Tibial nerve (tissue), 4 donors: ENCODE data around the gene ITIH6. TPM values are rescaled to one million over a fixed set of nuclear protein-coding genes. Genes with fewer than 3 reads are reported as not detected.

ENCODE experiments used
- DNase-seq, 2 donors: peaks; one replicate each; pipeline ENCODE4 v3.0.0-alpha.2; 2019; ENCODE audit warnings: low spot score in 2 of 2
- H3K27ac ChIP-seq, 4 donors: fragments of 200-600 bp; sonication (generic) in 3 of 4; one replicate each; pipeline ENCODE4 v1.5.1; 2017 to 2019; ENCODE audit warnings: mild to moderate bottlenecking in 1 of 4
- H3K27me3 ChIP-seq, 2 donors: fragments of 200-600 bp; sonication (generic) in 1 of 2; one replicate each; pipeline versions ENCODE4 v1.5.1 to v1.6.0; 2017 to 2019
- H3K36me3 ChIP-seq, 3 donors: fragments of 200-600 bp; sonication (generic); one replicate each; pipeline ENCODE4 v1.5.1; 2018 to 2019
- H3K4me1 ChIP-seq, 4 donors: fragments of 200-600 bp; sonication (generic) in 3 of 4; one replicate each; pipeline ENCODE4 v1.5.1; 2017 to 2019
- H3K4me3 ChIP-seq, 4 donors: fragments of 200-600 bp; sonication (generic) in 3 of 4; one replicate each; pipeline ENCODE4 v1.5.1; 2017 to 2019; ENCODE audit warnings: mild to moderate bottlenecking in 1 of 4, moderate library complexity in 1 of 4
- H3K9me3 ChIP-seq, 4 donors: fragments of 200-600 bp; sonication (generic) in 3 of 4; one replicate each; pipeline ENCODE4 v1.5.1; 2017 to 2019
- CTCF ChIP-seq, 5 experiments: fragments of 200-600 bp in 3 of 5; fragments of 450-650 bp in 2 of 5; sonication (generic) in 3 of 5; IDR thresholded peaks; one replicate each; pipeline ENCODE4 v1.5.1; 2016 to 2019; ENCODE audit warnings: antibody characterized with exemption in 5 of 5, mild to moderate bottlenecking in 3 of 5, moderate library complexity in 2 of 5
- EP300 ChIP-seq, 2 donors: sonication (generic); formaldehyde crosslinking; IDR thresholded peaks; one replicate each; pipeline ENCODE4 v1.6.1; 2017; ENCODE audit warnings: antibody characterized with exemption in 2 of 2, mild to moderate bottlenecking in 1 of 2
- POLR2A ChIP-seq, 2 donors: fragments of 450-650 bp; IDR thresholded peaks; one replicate each; pipeline ENCODE4 v1.6.1; 2017; ENCODE audit warnings: antibody characterized with exemption in 2 of 2, mild to moderate bottlenecking in 2 of 2, moderate library complexity in 2 of 2
- WGBS, 2 donors: methylation state at CpG; one replicate each; pipeline ENCODE4 v1.1.5; 2018; 5-methylcytosine and 5-hydroxymethylcytosine counted together
- total RNA-seq, 4 donors: library from RNA; depleted of rRNA; stranded (reverse); fragments of >200 nt; gene quantifications; one replicate each; pipeline ENCODE4 v1.1.0, GENCODE V29; 2016

The ITIH6 gene
- total RNA-seq, 4 donors from 2014 or later: not detected

GRCh38 chrX:54826598-54826997 lies 28.5 kb upstream of the ITIH6 start:
- Histone ChIP-seq H3K9me3 (no peaks in the 10 kb centered on the region), H3K27ac (no peak overlapping the region), H3K36me3 (no peaks in the 10 kb centered on the region), H3K4me1 (no peaks in the 10 kb centered on the region), H3K27me3 (no peaks in the 10 kb centered on the region), H3K4me3 (no peak overlapping the region)
- TF ChIP-seq EP300 (IDR thresholded peaks at IDR 0.05) (no peak), POLR2A (IDR thresholded peaks at IDR 0.05) (no peak), CTCF (IDR thresholded peaks at IDR 0.05) (no peak)
- 60 to 64% methylated on average over 4 of the region's 4 CpGs for WGBS, 2 donors
- DNase-seq: no peak

- Histone ChIP-seq H3K9me3 (no peaks in the 10 kb centered on the region), H3K4me3 (no peak overlapping the region), H3K36me3 (no peaks in the 10 kb centered on the region), H3K27me3 (no peaks in the 10 kb centered on the region), H3K27ac (no peak overlapping the region), H3K4me1 (no peaks in the 10 kb centered on the region)
- 61 to 70% methylated on average over 8 of the region's 8 CpGs for WGBS, 2 donors
- TF ChIP-seq CTCF (IDR thresholded peaks at IDR 0.05) (no peak), POLR2A (IDR thresholded peaks at IDR 0.05) (no peak), EP300 (IDR thresholded peaks at IDR 0.05) (no peak)
- no peak for DNase-seq
Observed at GRCh38 chrX:54825716-54826438, 27.8 kb upstream of the ITIH6 start.

- H3K9me3 ChIP-seq: no peaks in the 10 kb centered on the region
- DNase-seq: no peak
- no peak overlapping the region for H3K27ac ChIP-seq
- TF ChIP-seq POLR2A (IDR thresholded peaks at IDR 0.05) (no peak), CTCF (IDR thresholded peaks at IDR 0.05) (no peak), EP300 (IDR thresholded peaks at IDR 0.05) (no peak)
- no peaks in the 10 kb centered on the region for H3K36me3 ChIP-seq
- no peaks in the 10 kb centered on the region for H3K4me1 ChIP-seq
- no peak overlapping the region for H3K4me3 ChIP-seq
- no peaks in the 10 kb centered on the region for H3K27me3 ChIP-seq
- 87 to 95% methylated on average over 8 of the region's 8 CpGs for WGBS, 2 donors
Observed at GRCh38 chrX:54824722-54825121, 26.7 kb upstream of the ITIH6 start.

- no peaks in the 10 kb centered on the region for H3K4me1 ChIP-seq
- no peak overlapping the region for H3K4me3 ChIP-seq
- TF ChIP-seq POLR2A (IDR thresholded peaks at IDR 0.05) (no peak), CTCF (IDR thresholded peaks at IDR 0.05) (no peak), EP300 (IDR thresholded peaks at IDR 0.05) (no peak)
- WGBS, 2 donors: 81 to 85% methylated on average over 4 of the region's 5 CpGs
- DNase-seq: no peak
- no peaks in the 10 kb centered on the region for H3K9me3 ChIP-seq
- no peaks in the 10 kb centered on the region for H3K27me3 ChIP-seq
- H3K27ac ChIP-seq: no peak overlapping the region
- no peaks in the 10 kb centered on the region for H3K36me3 ChIP-seq
Observed at GRCh38 chrX:54824195-54824594, 26.1 kb upstream of the ITIH6 start.

GRCh38 chrX:54821310-54821709 lies 23.3 kb upstream of the ITIH6 start:
- TF ChIP-seq POLR2A (IDR thresholded peaks at IDR 0.05) (no peak), EP300 (IDR thresholded peaks at IDR 0.05) (no peak), CTCF (IDR thresholded peaks at IDR 0.05) (no peak)
- Histone ChIP-seq H3K27ac (no peak overlapping the region), H3K9me3 (no peaks in the 10 kb centered on the region), H3K4me1 (no peaks in the 10 kb centered on the region), H3K36me3 (peaks cover 0 to 3% (median 0%) of the 10 kb centered on the region in 3 donors), H3K4me3 (no peak overlapping the region), H3K27me3 (no peaks in the 10 kb centered on the region)
- no peak for DNase-seq
- 71 to 89% methylated on average over 2 of the region's 2 CpGs for WGBS, 2 donors
